Lower lobe of right lung (tissue), 2 donors: ENCODE measurements around the gene TMEM132D. TPM values are rescaled to one million over a fixed set of nuclear protein-coding genes. Genes with fewer than 3 reads are reported as not detected.

ENCODE experiments used
- ATAC-seq, 2 donors: fragments of 200-7000 bp; cut with Tn5 transposase; one replicate each; pipeline ENCODE4 v1.9.1; 2020 to 2022; ENCODE audit warnings: mild to moderate bottlenecking in 2 of 2, moderate library complexity in 2 of 2
- DNase-seq: peaks from one replicate; pipeline ENCODE4 v3.0.0-alpha.2; 2020
- H3K27ac ChIP-seq: fragments of 200-600 bp; one replicate; pipeline ENCODE4 v1.8.0; 2022
- H3K27me3 ChIP-seq: fragments of 200-600 bp; one replicate; pipeline ENCODE4 v1.8.0; 2022; ENCODE audit warnings: low read depth
- H3K36me3 ChIP-seq: fragments of 200-600 bp; one replicate; pipeline ENCODE4 v1.8.0; 2022; ENCODE audit warnings: mild to moderate bottlenecking
- H3K4me1 ChIP-seq: fragments of 200-600 bp; one replicate; pipeline ENCODE4 v1.8.0; 2022
- H3K4me3 ChIP-seq: fragments of 200-600 bp; one replicate; pipeline ENCODE4 v1.8.0; 2022; ENCODE audit warnings: mild to moderate bottlenecking
- H3K9me3 ChIP-seq: fragments of 200-600 bp; one replicate; pipeline ENCODE4 v1.8.0; 2022
- intact Hi-C: fragments of 100-400 bp; cut with DNase I; formaldehyde crosslinking; loops from one replicate; pipeline ENCODE4 v1.11.0; 2022
- total RNA-seq: library from RNA; stranded (reverse); fragmentation: NEBNext Ultra II Directional; extraction: Animal tissue kit (Norgen Biotek cat#: 25700); gene quantifications from one replicate; pipeline ENCODE4 v1.2.1, GENCODE V29; 2021
- TF ChIP-seq, protein P1 (sequence below): fragments of 200-600 bp; IDR thresholded peaks from one replicate; pipeline ENCODE4 v1.8.0; 2022; ENCODE audit warnings: antibody characterized with exemption, mild to moderate bottlenecking
- donor health status: DM: no; HTN: yes; CAD: no; lungs with severe emphysema.

The TMEM132D gene
- total RNA-seq, 1 donor from 2014 or later = 0.06 TPM

DNA sequence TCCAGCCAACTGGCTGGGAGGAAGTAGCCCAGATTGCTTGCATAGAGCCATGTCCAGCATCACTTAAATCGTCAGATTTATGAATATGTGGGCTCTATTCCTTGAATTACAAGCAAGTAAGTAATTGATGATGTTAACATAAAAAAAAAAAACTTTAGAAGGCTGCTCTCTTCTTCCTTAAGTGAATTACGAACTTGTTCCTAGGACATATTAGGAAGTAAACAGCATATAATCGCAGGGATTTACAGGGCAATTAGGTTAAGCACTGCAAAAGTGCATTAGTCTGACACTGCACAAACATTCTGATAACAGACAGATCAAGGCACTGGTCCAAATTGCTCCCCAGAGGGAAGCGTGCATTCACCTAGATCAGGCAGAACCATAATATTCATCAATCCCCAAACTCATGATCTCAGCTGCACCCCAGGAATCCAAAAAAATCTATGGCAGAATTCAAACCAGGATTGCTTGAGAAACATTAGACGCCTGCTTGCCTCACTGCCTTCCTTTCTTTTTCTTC lies 293.2 kb downstream of the TMEM132D start:
- DNase-seq (no peak), ATAC-seq (no peak)
- no peaks in the 10 kb centered on the region for H3K4me1 ChIP-seq
- H3K9me3 ChIP-seq = no peaks in the 10 kb centered on the region
- no peak overlapping the region for H3K27ac ChIP-seq
- TF ChIP-seq, protein P1, sequence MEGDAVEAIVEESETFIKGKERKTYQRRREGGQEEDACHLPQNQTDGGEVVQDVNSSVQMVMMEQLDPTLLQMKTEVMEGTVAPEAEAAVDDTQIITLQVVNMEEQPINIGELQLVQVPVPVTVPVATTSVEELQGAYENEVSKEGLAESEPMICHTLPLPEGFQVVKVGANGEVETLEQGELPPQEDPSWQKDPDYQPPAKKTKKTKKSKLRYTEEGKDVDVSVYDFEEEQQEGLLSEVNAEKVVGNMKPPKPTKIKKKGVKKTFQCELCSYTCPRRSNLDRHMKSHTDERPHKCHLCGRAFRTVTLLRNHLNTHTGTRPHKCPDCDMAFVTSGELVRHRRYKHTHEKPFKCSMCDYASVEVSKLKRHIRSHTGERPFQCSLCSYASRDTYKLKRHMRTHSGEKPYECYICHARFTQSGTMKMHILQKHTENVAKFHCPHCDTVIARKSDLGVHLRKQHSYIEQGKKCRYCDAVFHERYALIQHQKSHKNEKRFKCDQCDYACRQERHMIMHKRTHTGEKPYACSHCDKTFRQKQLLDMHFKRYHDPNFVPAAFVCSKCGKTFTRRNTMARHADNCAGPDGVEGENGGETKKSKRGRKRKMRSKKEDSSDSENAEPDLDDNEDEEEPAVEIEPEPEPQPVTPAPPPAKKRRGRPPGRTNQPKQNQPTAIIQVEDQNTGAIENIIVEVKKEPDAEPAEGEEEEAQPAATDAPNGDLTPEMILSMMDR = no peak
- no peak overlapping the region for H3K4me3 ChIP-seq
- intact Hi-C loops = no loop called here
- no peaks in the 10 kb centered on the region for H3K36me3 ChIP-seq
- H3K27me3 ChIP-seq = no peaks in the 10 kb centered on the region

DNA sequence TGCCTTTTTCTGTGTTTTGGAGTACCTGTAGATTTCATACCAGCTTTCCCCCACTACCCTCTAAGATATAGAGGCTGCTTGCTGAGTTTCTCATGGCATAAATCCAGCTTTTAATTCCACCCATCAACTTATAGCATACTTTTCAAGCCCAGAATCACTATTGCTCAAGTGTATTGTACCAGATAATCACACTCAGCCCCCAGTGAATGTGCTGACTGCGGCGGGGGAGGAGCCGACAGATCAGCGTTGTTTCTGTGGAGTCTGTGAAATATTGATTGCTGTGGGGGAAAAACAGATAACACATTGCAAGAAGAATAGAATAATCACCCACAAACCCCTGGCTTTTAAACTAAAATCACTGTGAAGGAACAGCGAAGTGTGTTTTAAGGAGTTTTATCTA lies 296.1 kb downstream of the TMEM132D start:
- no peak overlapping the region for H3K4me3 ChIP-seq
- TF ChIP-seq, protein P1 = no peak
- H3K27me3 ChIP-seq = no peaks in the 10 kb centered on the region
- no peak overlapping the region for H3K27ac ChIP-seq
- H3K4me1 ChIP-seq = no peaks in the 10 kb centered on the region
- no peaks in the 10 kb centered on the region for H3K36me3 ChIP-seq
- DNase-seq (no peak), ATAC-seq (no peak)
- intact Hi-C loops = no loop called here
- no peaks in the 10 kb centered on the region for H3K9me3 ChIP-seq

DNA sequence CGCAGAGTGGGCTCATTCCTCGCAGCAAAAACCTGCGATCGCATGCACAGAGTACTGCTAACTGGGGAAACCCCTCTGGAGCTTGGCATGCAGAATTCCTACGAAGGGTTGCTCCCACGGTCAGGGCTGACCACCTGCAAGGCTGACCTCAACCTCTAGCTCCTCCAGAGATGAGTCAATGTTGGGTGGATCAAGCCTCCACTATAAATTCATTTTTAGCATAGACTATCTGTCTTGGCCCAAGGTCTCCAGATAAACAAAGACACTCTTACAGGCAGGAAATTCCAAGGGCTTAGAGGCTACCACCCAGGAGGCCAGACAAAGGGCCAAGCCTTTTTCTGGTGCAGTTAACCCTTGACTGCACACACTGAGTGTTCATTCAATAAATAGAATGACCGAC lies 296.5 kb downstream of the TMEM132D start:
- no peak for DNase-seq
- ATAC-seq = peak in 1 of 2 donors; percentile 26

DNA sequence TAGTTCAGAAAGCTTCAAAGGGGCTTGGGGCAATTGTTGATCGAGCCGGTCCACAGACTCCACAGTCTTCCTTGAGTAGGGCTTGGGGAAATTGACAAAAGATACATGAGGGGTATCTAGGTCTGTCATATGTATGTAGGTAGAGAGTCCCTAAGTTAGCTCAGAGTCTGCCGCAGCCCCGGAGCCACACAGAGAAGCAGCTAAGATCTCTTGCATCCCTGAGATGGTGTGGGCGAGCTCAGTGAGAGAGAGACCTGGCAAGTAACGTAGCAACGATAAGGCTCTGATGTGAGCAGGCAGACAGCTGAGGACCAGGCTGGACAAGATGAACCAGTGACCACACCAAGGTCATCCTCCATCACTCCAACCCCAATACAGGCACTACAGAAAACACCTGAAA lies 297.6 kb downstream of the TMEM132D start:
- ATAC-seq = no peak
- no peak for DNase-seq
- Histone ChIP-seq H3K36me3 (no peaks in the 10 kb centered on the region), H3K9me3 (no peaks in the 10 kb centered on the region), H3K4me3 (no peak overlapping the region), H3K4me1 (no peaks in the 10 kb centered on the region), H3K27me3 (no peaks in the 10 kb centered on the region), H3K27ac (no peak overlapping the region)
- intact Hi-C loops = no loop called here
- TF ChIP-seq, protein P1 = no peak

More for the DNA sequence above, 296.5 kb downstream of the TMEM132D start:
- H3K27ac ChIP-seq = no peak overlapping the region
- intact Hi-C loops = no loop called here
- TF ChIP-seq, protein P1 = no peak
- H3K36me3 ChIP-seq = no peaks in the 10 kb centered on the region
- no peaks in the 10 kb centered on the region for H3K4me1 ChIP-seq
- H3K9me3 ChIP-seq = no peaks in the 10 kb centered on the region
- no peaks in the 10 kb centered on the region for H3K27me3 ChIP-seq
- H3K4me3 ChIP-seq = no peak overlapping the region

DNA sequence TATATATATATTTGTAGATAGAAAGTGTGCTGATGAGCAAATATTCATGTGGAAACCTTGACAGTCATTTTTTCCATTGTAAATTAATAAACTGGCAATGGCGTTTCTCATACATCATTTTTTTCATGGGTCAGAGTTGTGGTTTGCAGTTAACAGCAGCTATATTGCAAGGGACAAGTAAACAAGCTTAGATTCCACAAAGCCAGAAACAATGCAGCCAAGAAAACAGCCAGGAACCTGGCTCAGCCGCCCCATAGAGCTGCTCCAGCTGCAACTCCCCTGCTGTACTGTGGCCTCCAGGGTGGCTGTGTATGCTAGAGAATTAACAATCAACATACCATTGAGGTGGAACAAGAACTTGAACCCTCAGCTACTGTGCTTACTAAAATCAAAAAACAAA lies 298.2 kb downstream of the TMEM132D start:
- Histone ChIP-seq H3K36me3 (no peaks in the 10 kb centered on the region), H3K27ac (no peak overlapping the region), H3K4me3 (no peak overlapping the region), H3K27me3 (no peaks in the 10 kb centered on the region), H3K9me3 (no peaks in the 10 kb centered on the region), H3K4me1 (no peaks in the 10 kb centered on the region)
- intact Hi-C loops = no loop called here
- ATAC-seq (no peak), DNase-seq (no peak)
- TF ChIP-seq, protein P1 = no peak

DNA sequence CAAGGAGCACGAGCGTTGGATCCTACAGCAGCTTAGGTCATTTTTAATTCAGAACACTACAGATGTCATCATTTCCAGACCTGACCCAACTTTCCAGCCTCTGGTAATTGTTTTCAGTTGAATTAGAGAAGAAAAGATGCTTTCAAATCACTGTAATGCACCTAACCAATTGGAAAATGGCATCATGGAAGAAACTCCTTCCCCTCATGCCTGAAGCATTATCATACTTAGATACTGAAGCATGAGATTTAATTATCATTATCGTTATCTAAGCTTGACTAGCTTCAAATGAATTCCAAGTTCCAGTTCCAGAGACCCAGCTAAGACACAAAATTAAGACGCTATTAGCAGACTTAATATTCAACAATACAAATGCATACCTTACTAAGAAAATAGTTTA lies 299.3 kb downstream of the TMEM132D start:
- H3K4me3 ChIP-seq = no peak overlapping the region
- no peak overlapping the region for H3K27ac ChIP-seq
- TF ChIP-seq, protein P1 = no peak
- H3K27me3 ChIP-seq = no peaks in the 10 kb centered on the region
- intact Hi-C loops = no loop called here
- no peaks in the 10 kb centered on the region for H3K9me3 ChIP-seq
- ATAC-seq = no peak
- no peaks in the 10 kb centered on the region for H3K4me1 ChIP-seq
- no peak for DNase-seq
- H3K36me3 ChIP-seq = no peaks in the 10 kb centered on the region
